Measurements from ENCODE around the gene AMPD3.

DNA sequence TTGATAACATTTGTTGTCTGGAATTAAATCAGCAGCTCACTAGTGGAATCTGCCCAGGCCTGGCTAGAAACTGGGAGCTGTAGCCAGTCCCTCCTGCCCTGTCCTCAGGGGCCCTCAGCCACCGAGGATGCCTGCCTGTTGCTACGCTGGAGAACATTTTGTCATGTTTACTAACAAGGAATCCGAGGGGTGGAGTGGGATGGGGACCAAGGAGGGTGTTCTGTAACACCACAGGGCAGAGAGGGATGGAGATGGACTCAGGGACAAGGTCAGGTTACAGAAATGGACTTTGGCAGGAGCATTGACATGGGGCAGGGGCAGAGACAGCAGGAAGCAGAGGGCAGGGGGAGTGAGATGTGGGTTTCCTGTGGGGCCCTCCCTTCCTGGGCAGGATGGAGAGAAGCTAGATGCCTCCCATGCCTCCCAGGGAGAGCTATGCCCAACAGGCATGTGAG is 45.8 kb upstream of the AMPD3 start:
- no peak for TF ChIP-seq POLR2A (IDR thresholded peaks at IDR 0.05)
- TF ChIP-seq, protein P1, sequence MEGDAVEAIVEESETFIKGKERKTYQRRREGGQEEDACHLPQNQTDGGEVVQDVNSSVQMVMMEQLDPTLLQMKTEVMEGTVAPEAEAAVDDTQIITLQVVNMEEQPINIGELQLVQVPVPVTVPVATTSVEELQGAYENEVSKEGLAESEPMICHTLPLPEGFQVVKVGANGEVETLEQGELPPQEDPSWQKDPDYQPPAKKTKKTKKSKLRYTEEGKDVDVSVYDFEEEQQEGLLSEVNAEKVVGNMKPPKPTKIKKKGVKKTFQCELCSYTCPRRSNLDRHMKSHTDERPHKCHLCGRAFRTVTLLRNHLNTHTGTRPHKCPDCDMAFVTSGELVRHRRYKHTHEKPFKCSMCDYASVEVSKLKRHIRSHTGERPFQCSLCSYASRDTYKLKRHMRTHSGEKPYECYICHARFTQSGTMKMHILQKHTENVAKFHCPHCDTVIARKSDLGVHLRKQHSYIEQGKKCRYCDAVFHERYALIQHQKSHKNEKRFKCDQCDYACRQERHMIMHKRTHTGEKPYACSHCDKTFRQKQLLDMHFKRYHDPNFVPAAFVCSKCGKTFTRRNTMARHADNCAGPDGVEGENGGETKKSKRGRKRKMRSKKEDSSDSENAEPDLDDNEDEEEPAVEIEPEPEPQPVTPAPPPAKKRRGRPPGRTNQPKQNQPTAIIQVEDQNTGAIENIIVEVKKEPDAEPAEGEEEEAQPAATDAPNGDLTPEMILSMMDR (IDR thresholded peaks at IDR 0.05), result no peak
